LNCaP clone FGC (cell line): Measurements from ENCODE around the gene GRAMD1A.

Experiments
- DNase-seq: peaks from one replicate; pipeline ENCODE4 v3.0.0-alpha.2; 2011; ENCODE audit warnings: low read depth
- H3K4me3 ChIP-seq: 2 replicates; pipeline ENCODE4 v1.5.1; 2011; ENCODE audit warnings: mild to moderate bottlenecking, low read depth, low read length, control low read depth
- CTCF ChIP-seq: IDR thresholded peaks from 2 replicates; pipeline ENCODE4 v1.5.1; 2012; ENCODE audit warnings: mild to moderate bottlenecking; ENCODE audit not compliant: control insufficient read depth, insufficient read depth; ENCODE audit errors: extremely low read depth

Gene GRAMD1A

GRCh38 chr19:35054626-35055025, 54.5 kb downstream of the GRAMD1A start:
- no peak for TF ChIP-seq CTCF
- no peak overlapping the region for H3K4me3 ChIP-seq
- DNase-seq, result no peak

DNA sequence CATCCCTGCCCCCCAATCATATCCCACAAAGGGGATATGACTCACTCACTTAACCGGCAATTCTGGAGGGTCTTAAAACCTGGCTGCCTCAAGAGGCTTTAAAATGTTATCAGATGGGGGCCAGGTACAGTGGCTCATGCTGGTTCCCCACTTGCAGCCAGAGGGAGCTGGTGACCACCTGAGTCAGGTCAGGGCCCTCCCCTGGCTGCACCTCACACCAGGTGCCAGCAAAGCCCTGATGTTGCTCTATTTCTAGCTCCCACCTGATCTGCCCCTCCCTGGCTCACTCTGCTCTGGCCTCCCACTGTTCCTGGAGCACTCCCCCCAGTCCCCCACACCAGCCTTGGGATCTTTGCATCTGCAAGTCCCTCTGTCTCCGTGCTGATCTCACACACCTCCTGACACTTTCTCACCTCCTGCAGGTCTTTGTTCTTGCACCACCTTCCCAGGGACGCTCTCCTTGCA, 55.6 kb downstream of the GRAMD1A start:
- no peak overlapping the region for H3K4me3 ChIP-seq
- TF ChIP-seq CTCF, result no peak
- no peak for DNase-seq

GRCh38 chr19:35056513-35057063, 56.5 kb downstream of the GRAMD1A start:
- no peak for TF ChIP-seq CTCF
- no peak overlapping the region for H3K4me3 ChIP-seq
- DNase-seq, result no peak

GRCh38 chr19:35058370-35058769, 58.2 kb downstream of the GRAMD1A start:
- DNase-seq, result no peak
- TF ChIP-seq CTCF, result no peak
- H3K4me3 ChIP-seq, result no peak overlapping the region

DNA sequence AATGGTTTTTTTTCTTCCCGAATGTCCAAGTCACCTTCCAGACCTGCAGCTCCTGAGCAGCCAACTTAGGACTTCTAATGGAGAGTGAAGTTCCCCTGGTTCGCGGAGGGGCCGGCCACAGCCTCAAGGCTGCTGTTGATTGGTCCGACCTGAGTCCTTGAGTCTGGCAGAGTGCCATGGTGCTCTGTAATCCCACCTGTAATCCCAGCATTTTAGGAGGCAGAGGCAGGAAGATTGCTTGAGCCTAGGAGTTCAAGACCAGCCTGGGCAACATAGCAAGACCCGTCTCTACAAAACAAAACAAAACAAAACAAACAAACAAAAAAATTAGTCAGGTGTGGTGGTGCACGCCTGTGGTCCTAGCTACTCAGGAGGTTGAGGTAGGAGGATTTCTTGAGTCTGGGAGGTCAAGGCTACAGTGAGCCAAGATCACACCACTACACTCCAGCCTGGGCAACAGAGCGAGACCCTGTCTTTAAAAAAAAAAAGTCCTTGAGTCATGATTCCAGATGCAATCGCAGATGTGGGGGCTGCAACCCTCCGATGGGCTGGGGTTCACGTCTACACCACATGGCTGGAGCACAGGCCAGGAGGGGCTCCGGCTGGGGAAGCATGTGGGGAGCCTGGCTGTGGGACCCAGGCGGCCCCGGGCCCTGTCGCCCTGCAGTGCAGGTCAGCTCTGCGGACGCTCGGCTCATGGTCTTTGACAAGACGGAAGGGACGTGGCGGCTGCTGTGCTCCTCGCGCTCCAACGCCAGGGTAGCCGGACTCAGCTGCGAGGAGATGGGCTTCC, 59.1 kb downstream of the GRAMD1A start:
- TF ChIP-seq CTCF, result no peak
- DNase-seq, result no peak
- H3K4me3 ChIP-seq, result no peak overlapping the region

- no peak overlapping the region for H3K4me3 ChIP-seq
- no peak for TF ChIP-seq CTCF
- DNase-seq, result no peak
Measured at GRCh38 chr19:35059799-35060091, 59.6 kb downstream of the GRAMD1A start.
